DMS153 treated with DMSO at 0.1 percent for 48 hours (cell line): ENCODE data around the gene POLK.
"Not testable (repeated sequence)": the region's sequence is repeated elsewhere in the genome, so short reads cannot be mapped to it uniquely, and the experiment has no call there.

Source experiments
- DNase-seq: peaks from one replicate; lab custom pipeline; 2025; ENCODE audit not compliant: unreplicated experiment; lab: John Stamatoyannopoulos, UW

The POLK gene

DNA sequence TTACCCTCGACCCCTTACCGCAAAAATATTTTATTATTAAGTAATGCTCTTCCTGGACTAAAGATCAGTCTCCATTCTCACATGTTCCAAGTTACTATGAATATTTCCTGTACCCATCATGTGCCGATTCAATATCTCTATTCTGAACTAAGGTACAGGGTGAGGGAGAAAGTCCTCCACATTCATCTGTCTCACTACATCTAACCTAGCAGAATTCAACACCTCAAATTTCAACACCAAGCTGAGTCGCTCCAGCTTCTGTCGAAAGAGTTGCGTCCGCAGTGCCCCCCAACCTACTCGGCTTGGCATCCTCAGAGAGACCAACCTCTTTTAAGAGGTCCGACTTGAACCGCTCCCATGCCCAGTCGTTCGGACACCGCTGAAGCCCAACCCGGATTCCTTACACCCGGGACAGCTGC is 1.3 kb upstream of the POLK start:
- DNase-seq, result no peak

DNA sequence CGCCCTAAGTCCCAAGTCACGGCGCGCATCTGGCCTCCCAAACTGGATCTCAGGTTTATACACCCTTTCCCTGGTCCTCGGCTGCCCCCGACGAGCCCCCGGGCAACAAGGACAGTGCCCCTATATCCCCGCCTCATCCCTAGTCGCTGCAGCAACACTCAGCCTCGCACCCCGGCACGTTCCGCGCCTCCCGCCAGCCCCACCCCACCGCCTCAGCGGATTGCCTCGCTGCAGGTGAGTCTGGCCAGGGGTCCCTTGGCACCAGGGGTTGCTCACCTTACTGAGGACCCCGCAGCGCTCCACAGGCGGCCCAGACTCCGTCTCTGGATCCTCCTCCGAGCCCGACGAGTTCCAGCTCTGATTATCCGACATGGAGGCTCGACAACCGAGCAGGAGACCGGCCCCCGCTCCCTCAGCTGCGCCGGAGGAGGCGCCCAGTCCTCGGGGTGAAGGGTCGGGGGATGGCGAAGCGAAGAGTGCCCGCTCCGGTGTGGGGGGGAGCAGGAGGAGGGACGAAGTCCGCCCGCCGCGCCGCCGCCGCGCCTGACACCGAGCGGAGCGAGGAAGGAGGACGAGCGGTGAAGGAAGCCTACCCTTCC is 756 bp upstream of the POLK start:
- DNase-seq, result no peak

DNA sequence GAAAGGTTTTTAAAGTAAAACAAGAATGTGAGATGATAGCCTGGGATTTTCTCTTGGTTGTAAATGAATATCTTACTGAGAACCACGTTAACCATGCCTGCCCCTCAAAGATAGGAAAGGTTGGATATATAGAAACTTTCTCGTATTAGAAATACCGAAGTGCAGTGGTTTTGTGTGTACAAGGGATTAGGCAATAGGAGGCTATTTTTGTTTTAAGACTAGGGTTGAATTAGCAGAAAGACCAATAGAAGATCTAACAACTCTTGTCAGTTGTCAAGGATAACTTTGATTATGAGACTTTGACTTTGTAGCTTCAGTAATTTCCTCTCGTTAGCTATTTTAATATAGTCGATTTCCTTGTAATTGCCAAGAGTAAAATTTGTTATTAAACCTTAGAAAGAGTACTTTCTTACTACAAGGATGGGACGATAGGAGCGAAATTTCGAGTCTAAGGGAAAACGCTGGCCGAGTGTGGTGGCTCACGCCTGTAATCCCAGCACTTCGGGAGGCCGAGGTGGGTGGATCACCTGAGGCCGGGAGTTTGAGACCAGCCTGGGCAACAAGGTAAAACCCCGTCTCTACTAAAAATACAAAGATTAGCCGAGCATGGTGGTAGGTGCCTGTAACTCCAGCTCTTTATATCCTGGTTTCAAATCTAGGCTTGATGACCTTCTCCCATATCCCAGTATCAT is 838 bp downstream of the POLK start:
- DNase-seq, result no peak

DNA sequence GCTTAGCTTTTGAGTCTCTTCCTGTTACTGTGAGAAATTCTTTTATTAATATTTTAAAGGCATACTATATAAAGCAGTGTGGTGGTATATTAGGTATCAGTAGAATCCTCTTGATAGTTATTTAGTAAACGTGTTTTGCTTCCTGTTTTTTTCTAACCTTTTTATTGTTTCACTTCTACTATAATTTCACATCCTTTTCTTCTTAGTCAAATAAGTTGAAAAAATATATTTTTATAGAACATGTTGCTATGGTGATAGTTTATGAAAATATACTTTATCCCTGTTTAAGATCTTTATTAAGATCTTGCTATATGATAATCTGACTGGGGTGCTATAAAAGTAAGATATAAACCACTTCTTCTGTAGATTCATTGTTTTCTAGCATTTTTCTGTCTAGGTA is 2.1 kb downstream of the POLK start:
- no peak for DNase-seq

DNA sequence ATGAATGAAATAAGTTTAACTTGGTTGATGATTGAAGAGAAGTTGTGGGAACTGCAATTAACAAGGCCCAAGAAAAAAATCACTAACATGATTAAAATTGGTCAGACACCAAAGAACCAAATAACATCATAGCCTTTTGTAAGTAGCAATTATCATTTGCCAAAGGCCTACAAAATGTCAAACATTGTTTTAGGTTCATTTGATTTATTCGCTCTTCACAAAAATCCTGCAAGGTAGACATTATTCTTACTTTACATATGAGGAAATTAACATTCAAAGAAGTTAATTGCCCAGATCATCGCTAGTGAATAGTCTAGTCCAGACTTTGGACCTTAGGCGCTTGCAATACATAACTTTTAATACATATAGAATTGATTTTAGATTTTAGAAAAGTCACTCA is 2.6 kb downstream of the POLK start:
- no peak for DNase-seq

DNA sequence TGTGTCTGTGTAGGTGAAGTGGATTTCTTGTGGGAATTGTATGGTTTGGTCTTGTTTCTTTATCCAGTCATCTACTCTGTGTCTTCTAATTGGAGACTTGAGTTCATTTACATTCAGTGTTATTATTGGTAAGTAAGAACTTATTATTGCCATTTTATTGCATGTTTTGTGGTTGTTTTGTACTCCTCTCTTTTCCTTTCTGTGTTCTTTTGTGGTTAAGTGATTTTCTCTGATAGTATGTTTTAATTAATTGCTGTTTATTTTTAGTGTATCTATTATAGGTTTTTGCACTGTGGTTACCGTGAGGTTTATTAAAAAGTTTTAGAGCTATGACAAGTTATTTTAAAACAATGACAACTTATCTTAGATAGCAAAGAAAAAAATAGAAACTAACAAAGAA is 8.1 kb downstream of the POLK start:
- DNase-seq, result no peak

DNA sequence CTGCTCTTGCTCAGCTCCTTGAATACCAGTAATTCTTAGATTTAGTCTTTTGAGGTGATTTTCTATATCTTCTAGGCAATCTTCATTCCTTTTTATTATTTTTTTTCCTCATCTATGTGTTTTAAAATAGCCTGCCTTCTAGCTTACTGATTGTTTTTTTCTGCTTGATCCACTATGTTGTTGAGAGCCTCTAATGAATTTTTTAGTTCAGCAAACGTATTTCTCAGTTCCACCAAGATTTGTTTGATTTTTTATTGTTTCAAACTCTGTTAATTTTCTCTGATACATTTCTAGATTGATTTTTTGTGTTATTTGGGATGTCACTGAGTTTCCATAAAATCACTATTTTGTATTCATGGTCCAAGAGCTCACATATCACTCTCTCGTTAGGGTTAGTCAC is 9.5 kb downstream of the POLK start:
- no peak for DNase-seq

DNA sequence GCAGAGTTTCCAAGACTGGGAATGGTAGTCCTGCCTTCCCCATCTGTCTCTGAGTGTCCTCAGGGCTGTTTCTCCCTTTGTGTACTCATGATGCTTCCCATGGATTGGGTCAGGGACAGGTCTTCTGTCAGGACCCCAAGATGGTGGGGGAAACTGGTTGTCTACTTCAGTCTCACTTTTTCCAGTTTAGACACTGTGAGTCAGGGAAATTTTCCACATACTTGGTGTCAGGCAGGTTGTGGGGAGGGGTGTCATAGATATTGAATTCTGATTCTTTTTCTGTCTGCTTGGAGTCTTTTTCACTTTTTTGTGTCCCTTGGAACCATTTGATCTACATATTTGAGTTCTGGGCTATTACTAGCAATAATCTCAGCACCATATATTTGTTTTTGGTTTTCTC is 10.3 kb downstream of the POLK start:
- no peak for DNase-seq

DNA sequence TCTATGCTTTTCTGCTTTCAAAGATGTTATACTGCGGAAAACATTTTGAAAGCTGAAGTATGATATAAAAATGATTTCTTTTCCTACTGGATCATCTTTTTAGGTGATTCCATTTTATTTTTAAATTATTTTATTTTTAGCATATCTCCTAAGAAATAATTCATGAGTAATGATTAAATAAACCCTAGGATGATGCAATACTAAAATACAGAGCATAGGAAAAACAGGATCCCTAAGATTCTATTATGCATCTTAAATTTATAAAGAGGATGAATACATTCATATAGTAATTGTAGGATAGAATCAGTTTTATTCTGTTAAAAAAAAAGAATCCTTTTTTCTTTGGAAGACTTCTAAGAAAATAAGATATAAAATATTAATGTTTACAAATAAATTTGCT is 10.9 kb downstream of the POLK start:
- no peak for DNase-seq

DNA sequence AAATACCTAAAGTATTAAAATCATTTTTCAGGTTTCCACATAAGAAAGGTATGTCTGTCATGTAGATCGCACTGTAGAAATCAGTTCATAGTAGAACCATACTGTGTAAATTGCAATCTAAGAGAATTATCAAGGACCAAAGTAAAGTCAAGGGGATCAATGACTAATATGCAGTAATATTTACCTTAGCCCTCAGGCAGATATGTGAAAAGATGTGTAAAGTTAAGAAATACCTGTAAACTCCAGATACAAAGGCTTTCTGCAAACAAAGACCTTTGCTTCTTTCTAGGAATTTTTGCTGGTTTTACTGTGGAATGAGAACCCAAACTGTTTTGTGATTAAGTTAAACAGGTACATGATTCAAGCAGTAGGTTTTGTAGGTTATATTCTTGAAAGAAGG is 11.6 kb downstream of the POLK start:
- DNase-seq, result no peak

DNA sequence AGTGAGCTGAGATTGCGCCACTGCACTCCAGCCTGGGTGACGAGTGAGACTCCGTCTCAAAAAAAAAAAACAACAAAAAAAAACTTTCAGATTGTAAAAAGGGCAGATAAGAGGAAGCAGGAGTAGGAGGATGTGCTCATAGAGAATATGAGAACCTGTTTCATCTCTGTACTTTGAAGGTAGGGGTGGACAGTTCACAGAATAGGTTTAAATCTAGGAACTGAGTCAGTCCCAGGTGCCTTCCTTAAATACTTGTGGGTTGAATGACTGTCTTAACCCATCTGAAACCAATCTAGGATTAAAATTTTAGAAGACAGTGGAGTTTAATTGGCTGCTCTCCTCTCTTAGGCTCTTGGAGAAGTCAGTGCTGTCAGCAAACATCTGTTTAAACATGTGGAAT is 12.4 kb downstream of the POLK start:
- DNase-seq, result no peak

DNA sequence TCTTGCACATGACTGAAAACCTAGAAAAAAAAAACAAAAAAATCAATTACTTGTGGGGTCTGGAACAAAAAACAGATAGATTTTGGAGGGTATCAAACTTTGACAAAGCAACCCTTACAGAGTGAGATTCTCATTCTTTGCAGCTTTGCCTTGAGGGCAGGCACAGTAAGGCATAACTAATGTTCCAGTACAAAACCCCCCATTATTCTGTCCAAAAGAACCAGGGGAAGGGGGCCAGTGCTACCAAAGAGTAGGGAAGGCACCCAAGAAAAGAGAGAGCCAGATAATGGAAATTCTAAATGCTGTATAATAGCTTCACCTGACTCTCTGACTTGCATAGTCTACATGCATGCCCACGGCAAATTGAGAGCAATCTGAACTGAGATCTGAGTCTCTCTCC is 12.9 kb downstream of the POLK start:
- no peak for DNase-seq

DNA sequence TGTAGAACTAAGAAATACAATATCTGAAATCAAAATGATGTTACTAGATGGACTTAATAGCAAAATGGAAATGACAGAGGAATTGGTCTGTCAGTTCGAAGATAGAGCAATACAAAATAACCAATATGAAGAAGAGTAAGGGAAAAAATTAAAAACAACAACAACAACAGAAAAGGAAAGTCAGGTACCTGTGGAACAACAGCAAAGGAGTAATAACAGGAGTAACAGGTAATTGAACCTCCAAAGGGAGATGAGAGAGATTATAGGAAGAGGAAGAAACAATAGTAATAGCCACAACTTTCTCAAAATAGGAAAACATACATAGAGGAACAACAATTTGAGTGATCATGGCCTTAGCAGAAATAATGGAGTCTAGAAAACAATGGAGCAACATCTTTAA is 13.7 kb downstream of the POLK start:
- no peak for DNase-seq

DNA sequence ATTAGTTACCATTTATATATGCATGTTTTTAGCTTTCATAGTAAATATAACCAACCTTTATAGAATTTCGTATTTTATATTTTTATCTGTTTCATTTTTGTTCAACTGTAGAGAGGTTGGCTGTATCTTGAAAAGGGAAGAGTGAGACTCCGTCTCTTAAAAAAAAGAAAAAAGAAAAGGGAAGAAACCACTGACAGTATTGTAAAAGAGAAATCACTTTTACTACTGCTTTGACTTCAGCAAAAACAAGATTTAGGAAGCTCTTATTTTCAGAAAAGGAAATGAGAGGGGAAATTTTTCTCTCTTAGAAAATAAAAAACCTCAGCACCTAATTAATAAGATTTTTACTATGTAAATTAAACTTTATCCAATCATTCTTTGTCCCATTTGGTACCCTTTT is 14.4 kb downstream of the POLK start:
- no peak for DNase-seq

DNA sequence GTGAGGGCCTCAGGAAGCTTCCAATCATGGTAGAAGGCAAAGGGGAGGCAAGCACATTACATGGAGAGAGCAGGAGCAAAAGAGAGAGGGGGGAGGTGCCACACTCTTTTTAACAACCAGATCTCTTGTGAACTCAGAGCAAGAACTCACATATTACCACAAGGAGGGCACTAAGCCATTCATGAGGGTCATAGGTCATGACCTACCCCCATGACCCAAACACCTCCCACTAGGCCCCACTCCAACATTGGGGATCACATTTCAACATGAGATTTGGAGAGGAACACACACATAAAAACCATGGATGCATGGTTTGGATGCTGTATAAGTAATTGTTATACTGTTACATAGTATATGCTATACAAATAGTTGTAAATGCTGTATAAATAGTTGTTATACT is 17.5 kb downstream of the POLK start:
- DNase-seq, result no peak

DNA sequence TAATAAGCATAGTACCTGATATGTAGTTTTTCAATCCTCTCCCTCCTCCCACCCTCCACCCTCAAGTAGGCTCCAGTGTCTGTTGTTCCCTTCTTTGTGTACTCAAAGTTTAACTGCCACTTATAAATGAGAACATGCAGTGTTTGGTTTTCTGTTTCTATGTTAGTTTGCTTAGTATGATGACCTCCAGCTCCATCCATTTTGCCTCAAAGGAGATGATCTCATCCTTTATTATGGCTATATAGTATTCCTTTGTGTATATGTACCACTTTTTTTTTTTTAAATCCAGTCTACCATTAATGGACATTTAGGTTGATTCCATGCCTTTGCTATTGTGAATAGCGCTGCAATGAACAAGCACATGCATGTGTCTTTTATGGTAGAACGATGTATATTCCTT is 20.5 kb downstream of the POLK start:
- no peak for DNase-seq

DNA sequence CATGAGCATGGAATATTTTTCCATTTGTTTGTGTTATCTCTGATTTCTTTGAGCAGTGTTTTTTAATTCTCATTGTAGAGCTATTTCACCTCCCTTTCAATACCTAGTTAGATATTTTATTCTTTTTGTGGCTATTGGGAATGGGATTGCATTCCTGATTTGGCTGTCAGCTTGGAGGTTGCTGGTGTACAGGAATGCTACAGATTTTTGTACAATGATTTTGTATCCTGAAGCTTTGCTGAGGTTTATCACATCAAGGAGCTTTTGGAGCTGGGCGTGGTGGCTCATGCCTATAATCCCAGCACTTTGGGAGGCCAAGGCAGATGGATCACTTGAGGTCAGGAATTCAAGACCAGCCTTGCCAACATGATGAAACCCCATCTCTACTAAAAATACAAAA is 22.0 kb downstream of the POLK start:
- DNase-seq, result not testable (repeated sequence)

DNA sequence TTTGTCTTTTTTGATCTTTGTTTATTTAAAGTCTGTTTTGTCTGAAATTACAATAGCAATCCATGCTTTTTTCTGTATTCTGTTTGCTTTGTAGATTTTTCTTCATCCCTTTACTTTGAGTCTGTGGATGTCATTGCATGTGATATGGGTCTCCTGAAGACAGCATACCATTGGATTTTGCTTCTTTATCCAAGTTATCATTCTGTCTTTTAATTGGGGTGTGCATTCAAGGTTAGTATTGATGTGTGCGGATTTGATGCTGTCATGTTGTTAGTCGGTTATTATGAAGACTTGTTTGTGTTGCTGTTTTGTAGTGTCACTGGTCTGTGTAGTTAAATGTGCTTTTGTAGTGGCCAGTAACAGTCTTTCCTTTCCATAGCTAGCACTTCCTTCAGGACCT is 23.0 kb downstream of the POLK start:
- DNase-seq, result no peak

DNA sequence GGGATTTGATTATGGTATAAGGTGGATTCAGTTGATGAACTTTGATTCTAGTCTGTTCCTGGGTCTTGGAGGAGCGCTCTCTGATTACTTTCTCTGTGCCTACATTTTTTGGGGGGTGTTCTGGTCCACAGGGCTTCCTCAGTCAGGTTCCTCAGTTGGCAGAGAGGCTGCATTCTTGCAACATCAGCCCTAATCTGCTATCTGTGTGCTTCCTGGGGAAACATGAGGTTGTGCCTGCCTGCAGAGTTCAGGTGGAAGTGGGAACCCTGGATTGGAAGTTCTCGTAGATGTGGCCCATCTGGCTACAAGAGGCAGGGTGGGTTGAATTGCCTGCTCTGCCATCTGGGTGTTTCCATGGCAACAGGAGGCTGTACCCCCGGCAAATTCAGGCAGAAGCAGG is 24.5 kb downstream of the POLK start:
- DNase-seq, result no peak

DNA sequence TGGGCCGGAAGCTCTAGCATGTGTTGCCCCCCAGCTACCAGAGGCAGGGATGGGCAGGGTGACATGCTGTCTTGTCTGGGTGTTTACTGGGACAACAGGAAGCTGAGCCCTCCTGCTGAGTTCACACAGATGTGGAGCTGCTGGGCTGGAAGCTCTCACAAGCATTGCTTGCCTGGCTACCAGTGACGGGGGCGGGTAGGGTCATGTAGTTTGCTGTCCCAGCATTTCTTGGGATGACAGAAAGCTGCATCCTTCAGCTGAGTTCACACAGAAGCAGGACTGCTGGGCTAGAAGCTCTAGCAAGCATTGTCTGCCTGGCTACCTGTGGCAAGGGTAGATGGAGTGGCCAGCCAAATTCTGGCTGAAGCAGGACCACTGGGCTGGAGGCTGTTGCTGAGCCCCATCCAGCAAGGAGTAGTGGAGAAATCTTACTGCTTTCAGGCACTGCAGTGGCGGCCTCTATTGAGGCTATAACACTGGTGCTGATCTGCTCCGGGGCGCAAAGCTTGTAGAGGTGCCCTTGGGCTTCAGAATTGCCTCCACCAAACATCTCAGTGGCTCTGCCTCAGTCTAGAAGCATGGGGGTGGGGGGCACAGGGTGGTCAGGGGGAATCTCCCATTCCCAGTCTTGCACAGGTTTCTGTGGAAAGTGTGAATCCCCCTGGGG is 25.1 kb downstream of the POLK start:
- DNase-seq, result no peak

DNA sequence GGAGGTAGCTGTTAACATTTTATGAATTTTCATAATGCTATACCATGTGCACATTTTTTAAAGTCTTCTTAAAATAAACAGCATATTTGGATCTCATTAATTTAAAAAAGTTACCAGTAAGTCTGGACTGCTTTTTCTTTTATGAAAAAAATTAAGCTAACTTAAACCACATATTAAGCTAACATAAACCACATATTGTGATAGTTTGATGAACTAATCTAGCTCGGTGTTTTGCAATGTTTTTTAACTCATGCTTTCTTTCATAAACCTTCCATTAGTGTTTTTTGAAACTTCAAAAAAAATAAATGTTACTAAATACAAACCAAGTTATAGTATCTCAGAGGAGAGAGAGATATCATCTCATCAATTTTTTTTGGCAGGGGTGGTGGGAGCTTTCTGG is 26.5 kb downstream of the POLK start:
- no peak for DNase-seq

DNA sequence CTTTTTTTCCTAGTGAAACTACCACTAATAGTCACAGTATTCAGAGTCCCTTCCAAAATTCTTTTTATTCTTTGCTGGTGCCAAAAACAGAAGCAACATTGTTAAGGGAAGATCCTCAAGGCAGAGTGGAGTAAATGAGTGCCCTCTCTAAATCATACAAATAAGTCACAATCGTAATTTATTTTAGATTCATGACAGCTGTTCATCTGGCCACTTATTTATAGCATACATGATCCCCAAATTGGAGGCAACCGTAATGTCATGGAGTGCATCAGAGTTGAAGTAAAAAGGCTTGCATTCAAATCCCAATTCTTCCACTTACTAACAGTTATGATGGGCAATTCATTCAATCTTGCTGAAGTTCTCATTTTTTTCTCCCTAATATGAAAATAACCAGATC is 33.4 kb downstream of the POLK start:
- no peak for DNase-seq

DNA sequence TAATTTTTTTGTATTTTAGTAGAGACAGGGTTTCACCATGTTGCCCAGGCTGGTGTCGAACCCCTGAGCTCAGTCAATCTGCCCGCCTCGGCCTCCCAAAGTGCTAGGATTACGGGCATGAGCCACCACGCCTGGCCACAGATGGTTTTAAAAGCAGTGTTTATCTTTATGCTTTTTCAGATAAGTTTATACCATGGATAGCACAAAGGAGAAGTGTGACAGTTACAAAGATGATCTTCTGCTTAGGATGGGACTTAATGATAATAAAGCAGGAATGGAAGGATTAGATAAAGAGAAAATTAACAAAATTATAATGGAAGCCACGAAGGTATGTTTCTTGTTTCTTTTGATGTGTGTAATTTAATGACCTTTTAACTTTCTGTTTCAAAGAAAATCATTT is 35.1 kb downstream of the POLK start:
- no peak for DNase-seq
